Tibial nerve (tissue), 3 donors: ENCODE measurements around the gene COQ10B.
"Not testable (repeated sequence)": the region's sequence is repeated elsewhere in the genome, so short reads cannot be mapped to it uniquely, and the experiment has no call there.

Experiments
- CTCF ChIP-seq, 5 experiments: fragments of 200-600 bp in 3 of 5; fragments of 450-650 bp in 2 of 5; sonication (generic) in 3 of 5; IDR thresholded peaks; one replicate each; pipeline ENCODE4 v1.5.1; 2016 to 2019; ENCODE audit warnings: antibody characterized with exemption in 5 of 5, mild to moderate bottlenecking in 3 of 5, moderate library complexity in 2 of 5
- POLR2A ChIP-seq, 2 donors: fragments of 450-650 bp; IDR thresholded peaks; one replicate each; pipeline ENCODE4 v1.6.1; 2017; ENCODE audit warnings: antibody characterized with exemption in 2 of 2, mild to moderate bottlenecking in 2 of 2, moderate library complexity in 2 of 2

GRCh38 chr2:197484248-197484647 lies 30.9 kb downstream of the COQ10B start:
- TF ChIP-seq CTCF, POLR2A (IDR thresholded peaks at IDR 0.05): not testable (repeated sequence)
